HepG2 (cell line): ENCODE results near the gene SEPTIN10. TPM values are rescaled to one million over a fixed set of nuclear protein-coding genes. Genes with fewer than 3 reads are reported as not detected.

Experiments
- CREB3 ChIP-seq: sonication (generic); formaldehyde crosslinking; IDR thresholded peaks from 2 replicates; pipeline ENCODE4 v1.5.0; 2020; ENCODE audit warnings: missing genetic modification reagents
- EZH2 ChIP-seq: conservative IDR thresholded peaks from 2 replicates; pipeline ENCODE4 v1.6.1; 2012; ENCODE audit warnings: mild to moderate bottlenecking, low read depth, low read length, moderate library complexity
- FOSL1 ChIP-seq: sonication (generic); formaldehyde crosslinking; IDR thresholded peaks from 2 replicates; pipeline ENCODE4 v1.9.0; 2021; ENCODE audit warnings: missing genetic modification reagents, borderline replicate concordance
- FOXJ3 ChIP-seq: sonication (generic); formaldehyde crosslinking; IDR thresholded peaks from 2 replicates; pipeline ENCODE4 v1.4.0; 2020; ENCODE audit warnings: missing genetic modification reagents, mild to moderate bottlenecking, borderline replicate concordance
- MIER2 ChIP-seq: IDR thresholded peaks from 2 replicates; pipeline ENCODE4 v1.6.1; 2016; ENCODE audit warnings: missing biosample characterization, missing genetic modification reagents
- NAIF1 ChIP-seq: sonication (generic); formaldehyde crosslinking; IDR thresholded peaks from 2 replicates; pipeline ENCODE4 v1.5.0; 2020; ENCODE audit warnings: mild to moderate bottlenecking, missing genetic modification reagents, borderline replicate concordance
- NCOA5 ChIP-seq: sonication (generic); formaldehyde crosslinking; IDR thresholded peaks from 2 replicates; pipeline ENCODE4 v1.4.0; 2020; ENCODE audit warnings: missing genetic modification reagents
- RAD21 ChIP-seq: fragments of 450-650 bp; formaldehyde crosslinking; IDR thresholded peaks from 2 replicates; pipeline ENCODE4 v1.5.0; 2020; ENCODE audit warnings: mild to moderate bottlenecking
- SRSF9 ChIP-seq: fragments of 200-400 bp; formaldehyde crosslinking; IDR thresholded peaks from 2 replicates; pipeline ENCODE4 v1.6.1; 2018; ENCODE audit warnings: borderline replicate concordance, mild to moderate bottlenecking, low read depth, low read length; ENCODE audit not compliant: insufficient read depth, poor library complexity, severe bottlenecking
- TEAD2 ChIP-seq: sonication (generic); formaldehyde crosslinking; IDR thresholded peaks from 2 replicates; pipeline ENCODE4 v1.9.0; 2021; ENCODE audit warnings: missing genetic modification reagents
- ZBTB7B ChIP-seq: sonication (generic); formaldehyde crosslinking; IDR thresholded peaks from 2 replicates; pipeline ENCODE4 v1.4.0; 2020; ENCODE audit warnings: missing genetic modification reagents
- ZBTB8A ChIP-seq: sonication (generic); formaldehyde crosslinking; IDR thresholded peaks from 2 replicates; pipeline ENCODE4 v1.4.0; 2020; ENCODE audit warnings: mild to moderate bottlenecking, low read depth, missing genetic modification reagents, borderline replicate concordance
- ZMAT3 ChIP-seq: sonication (generic); formaldehyde crosslinking; conservative IDR thresholded peaks from 2 replicates; pipeline ENCODE4 v1.7.0; 2021; ENCODE audit warnings: missing genetic modification reagents
- ZNF224 ChIP-seq: sonication (generic); formaldehyde crosslinking; IDR thresholded peaks from 2 replicates; pipeline ENCODE4 v1.5.0; 2020; ENCODE audit warnings: mild to moderate bottlenecking, missing genetic modification reagents
- ZNF430 ChIP-seq: sonication (generic); formaldehyde crosslinking; IDR thresholded peaks from 2 replicates; pipeline ENCODE4 v1.9.0; 2021; ENCODE audit warnings: mild to moderate bottlenecking, missing genetic modification reagents
- ZNF567 ChIP-seq: sonication (generic); formaldehyde crosslinking; IDR thresholded peaks from 2 replicates; pipeline ENCODE4 v1.8.1; 2023; ENCODE audit warnings: mild to moderate bottlenecking, missing genetic modification reagents, borderline replicate concordance
- ZNF570 ChIP-seq: sonication (generic); formaldehyde crosslinking; IDR thresholded peaks from 2 replicates; pipeline ENCODE4 v1.4.0; 2020; ENCODE audit warnings: mild to moderate bottlenecking, missing genetic modification reagents, borderline replicate concordance
- ZNF674 ChIP-seq: sonication (generic); formaldehyde crosslinking; IDR thresholded peaks from 2 replicates; pipeline ENCODE4 v1.5.0; 2020; ENCODE audit warnings: low read depth, mild to moderate bottlenecking, missing genetic modification reagents
- polyA plus RNA-seq, 8 experiments: library from polyadenylated mRNA; depleted of rRNA in 3 of 8; stranded (reverse) in 7 of 8; unstranded in 1 of 8; fragments of >200 nt; fragmentation: Illumina TruSeq in 4 of 8; extraction: Trizol in 4 of 8; gene quantifications; 2 replicates each; pipeline versions ENCODE4 v1.2.1 to v1.2.3, GENCODE V29; 2011 to 2016; ENCODE audit warnings: low read depth in 4 of 8, missing spikeins in 1 of 8, mixed read lengths in 1 of 8; ENCODE audit not compliant: insufficient read depth in 1 of 8
- total RNA-seq, 5 experiments: library from RNA; depleted of rRNA; stranded (reverse); fragments of >200 nt; fragmentation: Illumina TruSeq; extraction: Trizol; gene quantifications; 2 replicates each; pipeline ENCODE4 v1.2.3, GENCODE V29; 2016; ENCODE audit warnings: low read depth in 1 of 5
- TF ChIP-seq, protein P1 (sequence below): sonication (generic); formaldehyde crosslinking; IDR thresholded peaks from 2 replicates; pipeline ENCODE4 v1.8.1; 2022; ENCODE audit warnings: mild to moderate bottlenecking, missing genetic modification reagents
- TF ChIP-seq, protein P2 (sequence below): IDR thresholded peaks from 2 replicates; pipeline ENCODE4 v1.6.1; 2016; ENCODE audit warnings: low read depth, borderline replicate concordance
- TF ChIP-seq, protein P3 (sequence below): fragments of 450-650 bp; IDR thresholded peaks from 2 replicates; pipeline ENCODE4 v1.6.1; 2017; ENCODE audit warnings: mild to moderate bottlenecking
- TF ChIP-seq, protein P4 (sequence below): sonication (generic); formaldehyde crosslinking; conservative IDR thresholded peaks from 2 replicates; pipeline ENCODE4 v1.4.0; 2020; ENCODE audit warnings: missing genetic modification reagents

The SEPTIN10 gene
- total and polyA plus RNA-seq, 2 of the 13 experiments (the other 11 are each of a cell fraction or from before 2014, with no cell fraction given): 45.8 to 67.5 TPM

DNA sequence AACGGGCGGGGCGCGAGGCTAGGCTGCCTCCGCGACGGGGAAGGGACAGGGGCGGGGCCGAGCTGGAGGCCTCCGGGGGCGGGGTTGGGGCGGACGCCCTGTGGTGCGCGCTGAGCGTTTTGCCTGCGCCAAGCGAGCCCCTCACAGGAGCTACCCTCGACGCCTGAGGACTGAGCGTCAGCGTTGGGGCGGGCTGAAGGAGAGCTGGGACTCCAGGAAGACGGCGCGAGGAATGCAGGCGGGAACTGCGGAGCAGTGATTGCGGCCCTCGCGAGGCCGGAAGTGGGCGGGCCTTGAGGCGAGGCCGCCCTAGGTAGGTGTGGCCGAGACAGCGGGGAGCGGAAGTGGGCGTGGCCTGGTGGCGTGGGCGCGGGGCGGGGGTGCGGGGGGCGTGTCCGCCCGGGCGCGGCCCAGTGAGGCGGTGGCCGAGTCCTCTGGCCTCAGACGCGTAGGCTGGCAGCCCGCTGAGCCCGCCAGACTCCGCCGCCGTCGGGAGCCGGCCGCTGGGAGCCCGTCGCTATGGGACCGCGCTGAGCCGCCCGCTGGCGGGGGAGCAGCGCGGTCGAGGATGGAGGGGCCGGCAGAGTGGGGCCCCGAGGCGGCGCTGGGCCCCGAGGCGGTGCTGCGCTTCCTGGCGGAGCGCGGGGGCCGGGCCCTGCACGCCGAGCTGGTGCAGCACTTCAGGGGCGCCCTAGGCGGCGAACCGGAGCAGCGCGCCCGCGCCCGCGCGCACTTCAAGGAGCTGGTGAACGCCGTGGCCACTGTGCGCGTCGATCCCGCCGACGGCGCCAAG, at the start of gene SEPTIN10, which contains the start of gene SOWAHC (continued):
- TF ChIP-seq FOSL1 (no peak), TEAD2 (peak; percentile 89; the same call in 1 of the 2 replicates), ZNF567 (CRISPR knock-in tag) (peak; percentile 46; the same call in 1 of the 2 replicates), ZNF570 (CRISPR knock-in tag) (no peak; the same call in 1 of the 2 replicates), MIER2 (CRISPR knock-in tag) (no peak), ZBTB8A (CRISPR knock-in tag) (no peak), EZH2 (no peak), ZNF224 (CRISPR knock-in tag) (0 out of 2 replicates have a peak, but pooled peaks have one; percentile 6), ZNF674 (no peak; the same call in 1 of the 2 replicates), ZMAT3 (CRISPR knock-in tag) (peak; percentile 95), RAD21 (CRISPR knock-in tag) (peak; percentile 86), CREB3 (CRISPR knock-in tag) (no peak; the same call in 1 of the 2 replicates), ZBTB7B (peak; percentile 86), NAIF1 (CRISPR knock-in tag) (peak; percentile 96; the same call in 1 of the 2 replicates), ZNF430 (CRISPR knock-in tag) (peak; percentile 20; the same call in 1 of the 2 replicates), NCOA5 (no peak), FOXJ3 (CRISPR knock-in tag) (no peak), SRSF9 (no peak)
- TF ChIP-seq, protein P1, sequence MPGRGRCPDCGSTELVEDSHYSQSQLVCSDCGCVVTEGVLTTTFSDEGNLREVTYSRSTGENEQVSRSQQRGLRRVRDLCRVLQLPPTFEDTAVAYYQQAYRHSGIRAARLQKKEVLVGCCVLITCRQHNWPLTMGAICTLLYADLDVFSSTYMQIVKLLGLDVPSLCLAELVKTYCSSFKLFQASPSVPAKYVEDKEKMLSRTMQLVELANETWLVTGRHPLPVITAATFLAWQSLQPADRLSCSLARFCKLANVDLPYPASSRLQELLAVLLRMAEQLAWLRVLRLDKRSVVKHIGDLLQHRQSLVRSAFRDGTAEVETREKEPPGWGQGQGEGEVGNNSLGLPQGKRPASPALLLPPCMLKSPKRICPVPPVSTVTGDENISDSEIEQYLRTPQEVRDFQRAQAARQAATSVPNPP (CRISPR knock-in tag): peak; percentile 90; the same call in 1 of the 2 replicates
- TF ChIP-seq, protein P2, sequence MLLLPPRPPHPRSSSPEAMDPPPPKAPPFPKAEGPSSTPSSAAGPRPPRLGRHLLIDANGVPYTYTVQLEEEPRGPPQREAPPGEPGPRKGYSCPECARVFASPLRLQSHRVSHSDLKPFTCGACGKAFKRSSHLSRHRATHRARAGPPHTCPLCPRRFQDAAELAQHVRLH: peak; percentile 89; the same call in 1 of the 2 replicates
- TF ChIP-seq, protein P3, sequence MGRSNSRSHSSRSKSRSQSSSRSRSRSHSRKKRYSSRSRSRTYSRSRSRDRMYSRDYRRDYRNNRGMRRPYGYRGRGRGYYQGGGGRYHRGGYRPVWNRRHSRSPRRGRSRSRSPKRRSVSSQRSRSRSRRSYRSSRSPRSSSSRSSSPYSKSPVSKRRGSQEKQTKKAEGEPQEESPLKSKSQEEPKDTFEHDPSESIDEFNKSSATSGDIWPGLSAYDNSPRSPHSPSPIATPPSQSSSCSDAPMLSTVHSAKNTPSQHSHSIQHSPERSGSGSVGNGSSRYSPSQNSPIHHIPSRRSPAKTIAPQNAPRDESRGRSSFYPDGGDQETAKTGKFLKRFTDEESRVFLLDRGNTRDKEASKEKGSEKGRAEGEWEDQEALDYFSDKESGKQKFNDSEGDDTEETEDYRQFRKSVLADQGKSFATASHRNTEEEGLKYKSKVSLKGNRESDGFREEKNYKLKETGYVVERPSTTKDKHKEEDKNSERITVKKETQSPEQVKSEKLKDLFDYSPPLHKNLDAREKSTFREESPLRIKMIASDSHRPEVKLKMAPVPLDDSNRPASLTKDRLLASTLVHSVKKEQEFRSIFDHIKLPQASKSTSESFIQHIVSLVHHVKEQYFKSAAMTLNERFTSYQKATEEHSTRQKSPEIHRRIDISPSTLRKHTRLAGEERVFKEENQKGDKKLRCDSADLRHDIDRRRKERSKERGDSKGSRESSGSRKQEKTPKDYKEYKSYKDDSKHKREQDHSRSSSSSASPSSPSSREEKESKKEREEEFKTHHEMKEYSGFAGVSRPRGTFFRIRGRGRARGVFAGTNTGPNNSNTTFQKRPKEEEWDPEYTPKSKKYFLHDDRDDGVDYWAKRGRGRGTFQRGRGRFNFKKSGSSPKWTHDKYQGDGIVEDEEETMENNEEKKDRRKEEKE: no peak
- TF ChIP-seq, protein P4, sequence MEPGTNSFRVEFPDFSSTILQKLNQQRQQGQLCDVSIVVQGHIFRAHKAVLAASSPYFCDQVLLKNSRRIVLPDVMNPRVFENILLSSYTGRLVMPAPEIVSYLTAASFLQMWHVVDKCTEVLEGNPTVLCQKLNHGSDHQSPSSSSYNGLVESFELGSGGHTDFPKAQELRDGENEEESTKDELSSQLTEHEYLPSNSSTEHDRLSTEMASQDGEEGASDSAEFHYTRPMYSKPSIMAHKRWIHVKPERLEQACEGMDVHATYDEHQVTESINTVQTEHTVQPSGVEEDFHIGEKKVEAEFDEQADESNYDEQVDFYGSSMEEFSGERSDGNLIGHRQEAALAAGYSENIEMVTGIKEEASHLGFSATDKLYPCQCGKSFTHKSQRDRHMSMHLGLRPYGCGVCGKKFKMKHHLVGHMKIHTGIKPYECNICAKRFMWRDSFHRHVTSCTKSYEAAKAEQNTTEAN (CRISPR knock-in tag): peak; percentile 88
